Liver (tissue), 9 donors: ENCODE results near the gene B9D1. TPM values are rescaled to one million over a fixed set of nuclear protein-coding genes. Genes with fewer than 3 reads are reported as not detected.

ENCODE experiments used
- DNase-seq: peaks from one replicate; pipeline ENCODE4 v3.0.0-alpha.2; 2017; ENCODE audit warnings: low spot score
- H3K27ac ChIP-seq, 2 donors: one replicate each; pipeline ENCODE4 v1.7.0; 2013; ENCODE audit warnings: inconsistent platforms in 2 of 2, low read length in 2 of 2, control low read depth in 1 of 2, low read depth in 1 of 2, mild to moderate bottlenecking in 1 of 2
- H3K27me3 ChIP-seq, 4 donors: one replicate each; pipeline versions ENCODE4 v1.6.1 to v1.7.0; 2013; ENCODE audit warnings: low read length in 3 of 4, inconsistent platforms in 1 of 4, mild to moderate bottlenecking in 1 of 4, moderate library complexity in 1 of 4; ENCODE audit not compliant: control insufficient read depth in 4 of 4, insufficient read depth in 4 of 4
- H3K36me3 ChIP-seq, 4 donors: one replicate each; pipeline versions ENCODE4 v1.6.1 to v1.7.0; 2013; ENCODE audit warnings: low read length in 3 of 4, mild to moderate bottlenecking in 3 of 4, low read depth in 1 of 4, moderate library complexity in 1 of 4; ENCODE audit not compliant: control insufficient read depth in 4 of 4, insufficient read depth in 3 of 4
- H3K4me1 ChIP-seq, 4 donors: one replicate each; pipeline versions ENCODE4 v1.6.1 to v1.7.0; 2013; ENCODE audit warnings: low read length in 3 of 4, mild to moderate bottlenecking in 3 of 4, moderate library complexity in 1 of 4; ENCODE audit not compliant: control insufficient read depth in 4 of 4, insufficient read depth in 4 of 4
- H3K4me3 ChIP-seq, 3 donors: one replicate each; pipeline versions ENCODE4 v1.6.1 to v1.7.0; 2013; ENCODE audit warnings: low read length in 3 of 3, control low read depth in 1 of 3, low read depth in 1 of 3, mild to moderate bottlenecking in 1 of 3
- H3K9ac ChIP-seq, 2 donors: one replicate each; pipeline ENCODE4 v1.7.0; 2013; ENCODE audit warnings: low read length in 2 of 2, mild to moderate bottlenecking in 2 of 2, moderate library complexity in 2 of 2, control low read depth in 1 of 2, low read depth in 1 of 2
- H3K9me3 ChIP-seq, 4 donors: one replicate each; pipeline versions ENCODE4 v1.6.1 to v1.7.0; 2013; ENCODE audit warnings: low read length in 3 of 4; ENCODE audit not compliant: control insufficient read depth in 4 of 4
- ATF3 ChIP-seq: IDR thresholded peaks from 2 replicates; pipeline ENCODE4 v1.6.1; 2016; ENCODE audit warnings: antibody characterized with exemption
- CTCF ChIP-seq: fragments of 150-350 bp; IDR thresholded peaks from 2 replicates; pipeline ENCODE4 v1.5.1; 2017; ENCODE audit warnings: improper control_type of control experiment, low read depth, low read length; ENCODE audit not compliant: missing input control
- EGR1 ChIP-seq, 2 donors: IDR thresholded peaks; 2 replicates each; pipeline ENCODE4 v1.6.1; 2016 to 2018; ENCODE audit warnings: antibody characterized with exemption in 2 of 2, low read depth in 2 of 2
- FOXA1 ChIP-seq: IDR thresholded peaks from 2 replicates; pipeline ENCODE4 v1.6.1; 2016; ENCODE audit warnings: antibody characterized with exemption
- FOXA2 ChIP-seq: IDR thresholded peaks from 2 replicates; pipeline ENCODE4 v1.6.1; 2016; ENCODE audit warnings: antibody characterized with exemption
- GABPA ChIP-seq, 2 donors: IDR thresholded peaks in 1 of 2; conservative IDR thresholded peaks in 1 of 2; 2 replicates each; pipeline ENCODE4 v1.6.1; 2016; ENCODE audit warnings: antibody characterized with exemption in 2 of 2, mild to moderate bottlenecking in 1 of 2, moderate library complexity in 1 of 2
- HNF4A ChIP-seq, 2 donors: conservative IDR thresholded peaks; 2 replicates each; pipeline ENCODE4 v1.6.1; 2016; ENCODE audit warnings: antibody characterized with exemption in 2 of 2, mild to moderate bottlenecking in 2 of 2
- HNF4G ChIP-seq: IDR thresholded peaks from 2 replicates; pipeline ENCODE4 v1.6.1; 2016; ENCODE audit warnings: antibody characterized with exemption
- JUND ChIP-seq, 2 donors: IDR thresholded peaks; 2 replicates each; pipeline ENCODE4 v1.6.1; 2016; ENCODE audit warnings: antibody characterized with exemption in 2 of 2
- MAX ChIP-seq: IDR thresholded peaks from 2 replicates; pipeline ENCODE4 v1.6.1; 2016; ENCODE audit warnings: antibody characterized with exemption
- NR2F2 ChIP-seq: IDR thresholded peaks from 2 replicates; pipeline ENCODE4 v1.6.1; 2016; ENCODE audit warnings: antibody characterized with exemption
- RAD21 ChIP-seq, 2 donors: IDR thresholded peaks; 2 replicates each; pipeline ENCODE4 v1.6.1; 2016; ENCODE audit warnings: antibody characterized with exemption in 2 of 2, mild to moderate bottlenecking in 2 of 2
- REST ChIP-seq: IDR thresholded peaks from 2 replicates; pipeline ENCODE4 v1.6.1; 2016; ENCODE audit warnings: antibody characterized with exemption, mild to moderate bottlenecking
- RXRA ChIP-seq, 2 donors: IDR thresholded peaks; 2 replicates each; pipeline ENCODE4 v1.6.1; 2017 to 2018; ENCODE audit warnings: antibody characterized with exemption in 2 of 2, mild to moderate bottlenecking in 1 of 2
- SP1 ChIP-seq: IDR thresholded peaks from 2 replicates; pipeline ENCODE4 v1.6.1; 2018; ENCODE audit warnings: antibody characterized with exemption, mild to moderate bottlenecking
- TAF1 ChIP-seq: conservative IDR thresholded peaks from 2 replicates; pipeline ENCODE4 v1.6.1; 2016; ENCODE audit warnings: antibody characterized with exemption, mild to moderate bottlenecking
- YY1 ChIP-seq: IDR thresholded peaks from 2 replicates; pipeline ENCODE4 v1.6.1; 2016; ENCODE audit warnings: antibody characterized with exemption, mild to moderate bottlenecking
- ZBTB33 ChIP-seq: IDR thresholded peaks from 2 replicates; pipeline ENCODE4 v1.6.1; 2016; ENCODE audit warnings: antibody characterized with exemption
- WGBS: extraction: QIAGEN DNeasy Blood & Tissue Kit; methylation state at CpG from one replicate; pipeline ENCODE4 v1.1.7; 2013; 5-methylcytosine and 5-hydroxymethylcytosine counted together
- polyA plus RNA-seq, 2 donors: library from polyadenylated mRNA; stranded (reverse) in 1 of 2; unstranded in 1 of 2; fragments of 200-250 nt in 1 of 2; fragments of >200 nt in 1 of 2; fragmentation: Nextera tagmentation in 1 of 2; extraction: Ambion mirVana in 1 of 2; gene quantifications; one replicate each; pipeline versions ENCODE4 v1.2.1 to v1.2.3, GENCODE V29; 2013 to 2015
- total RNA-seq, 2 donors: library from RNA; depleted of rRNA; stranded (reverse); fragments of >200 nt; gene quantifications; one replicate each; pipeline ENCODE4 v1.2.3, GENCODE V29; 2014
- donor health status: healthy.
- donor health status: healthy.
- donor health status: healthy.
- donor health status: healthy.
- donor health status: healthy.

B9D1 gene
- total and polyA plus RNA-seq, 4 donors: 8.4 to 22.0 (median 10.8) TPM

- no peaks in the 10 kb centered on the region for H3K36me3 ChIP-seq
- no peak overlapping the region for H3K27ac ChIP-seq
- H3K4me1 ChIP-seq: peaks cover 27 to 44% (median 37%) of the 10 kb centered on the region in 4 donors
- H3K9me3 ChIP-seq: no peaks in the 10 kb centered on the region
- TF ChIP-seq YY1 (no peak), EGR1 (IDR thresholded peaks at IDR 0.05; ENCODE audit: low read depth in 2 of 2) (no peak), SP1 (no peak), FOXA2 (no peak), HNF4G (no peak), FOXA1 (no peak), NR2F2 (no peak), CTCF (no peak), TAF1 (no peak), GABPA (IDR thresholded peaks at IDR 0.05 in 1 of 2, conservative IDR thresholded peaks at IDR 0.05 in 1 of 2) (no peak), REST (no peak), RXRA (IDR thresholded peaks at IDR 0.05) (no peak), HNF4A (conservative IDR thresholded peaks at IDR 0.05) (no peak), ATF3 (no peak), ZBTB33 (no peak), RAD21 (IDR thresholded peaks at IDR 0.05) (no peak), MAX (no peak), JUND (IDR thresholded peaks at IDR 0.05) (no peak)
- H3K9ac ChIP-seq: no peak overlapping the region
- no peak overlapping the region for H3K4me3 ChIP-seq
- H3K27me3 ChIP-seq: no peaks in the 10 kb centered on the region
- no peak for DNase-seq
- WGBS: 95% methylated on average over 9 of the region's 9 CpGs
Observed at GRCh38 chr17:19348806-19349205, 13.7 kb downstream of the B9D1 start.
